DOHH2 (cell line): ENCODE results near the gene ESRRG.

Experiments
- CTCF ChIP-seq: fragments of 200-600 bp; sonication (generic); IDR thresholded peaks from one replicate; pipeline ENCODE4 v1.5.1; 2014; ENCODE audit warnings: antibody characterized with exemption, mild to moderate bottlenecking, low read depth, low read length; ENCODE audit not compliant: poor library complexity, severe bottlenecking
- EZH2phosphoT487 ChIP-seq: fragments of 200-600 bp; sonication (generic); IDR thresholded peaks from 2 replicates; pipeline ENCODE4 v1.6.1; 2017; ENCODE audit warnings: borderline replicate concordance, mild to moderate bottlenecking, antibody characterized with exemption, low read length, moderate library complexity, mixed read lengths

GRCh38 chr1:216478238-216478637 lies 245.0 kb downstream of the ESRRG start:
- TF ChIP-seq CTCF, result no peak
- no peak for TF ChIP-seq EZH2phosphoT487
